CD14-positive monocyte (primary cell): ENCODE results near the gene ERFE. TPM values are rescaled to one million over a fixed set of nuclear protein-coding genes. Genes with fewer than 3 reads are reported as not detected.

Experiments
- DNase-seq, 3 donors: peaks; one replicate each; pipeline ENCODE4 v3.0.0-alpha.2; 2011 to 2022
- H2AFZ ChIP-seq: 2 replicates; pipeline ENCODE4 v1.6.0; 2012; ENCODE audit warnings: mild to moderate bottlenecking, low read depth, low read length, inconsistent platforms; ENCODE audit not compliant: insufficient read depth, poor library complexity, severe bottlenecking
- H3K27ac ChIP-seq, 2 donors: 1 replicate in 1 of 2; 2 replicates in 1 of 2; pipeline ENCODE4 v1.5.1; 2012 to 2013; ENCODE audit warnings: low read length in 2 of 2, control low read depth in 1 of 2, inconsistent platforms in 1 of 2, low read depth in 1 of 2, mild to moderate bottlenecking in 1 of 2
- H3K27me3 ChIP-seq, 2 donors: one replicate each; pipeline versions ENCODE4 v1.6.0 to v1.6.1; 2011 to 2013; ENCODE audit warnings: low read length in 2 of 2; ENCODE audit not compliant: control insufficient read depth in 2 of 2, insufficient read depth in 2 of 2
- H3K36me3 ChIP-seq, 2 donors: replicated peaks in 1 of 2; 1 replicate in 1 of 2; 2 replicates in 1 of 2; pipeline versions ENCODE4 v1.5.1 to v1.6.1; 2012 to 2013; ENCODE audit warnings: low read length in 2 of 2, control low read depth in 1 of 2, inconsistent platforms in 1 of 2, mild to moderate bottlenecking in 1 of 2; ENCODE audit not compliant: insufficient read depth in 2 of 2, control insufficient read depth in 1 of 2
- H3K4me1 ChIP-seq, 2 donors: 1 replicate in 1 of 2; 2 replicates in 1 of 2; pipeline versions ENCODE4 v1.5.1 to v1.6.1; 2012 to 2013; ENCODE audit warnings: low read length in 2 of 2, control low read depth in 1 of 2, inconsistent platforms in 1 of 2, mild to moderate bottlenecking in 1 of 2, moderate library complexity in 1 of 2; ENCODE audit not compliant: insufficient read depth in 2 of 2, control insufficient read depth in 1 of 2
- H3K4me2 ChIP-seq: replicated peaks from 2 replicates; pipeline ENCODE3; 2012; ENCODE audit warnings: low read length, moderate library complexity, mild to moderate bottlenecking; ENCODE audit not compliant: poor library complexity, severe bottlenecking; ENCODE audit errors: extremely low read depth
- H3K4me3 ChIP-seq, 3 experiments: fragments of 200-600 bp in 1 of 3; sonication (generic) in 1 of 3; replicated peaks in 1 of 3; 1 replicate in 2 of 3; 2 replicates in 1 of 3; pipeline ENCODE4 v1.5.1; 2011 to 2013; ENCODE audit warnings: low read length in 3 of 3, mild to moderate bottlenecking in 3 of 3, control low read depth in 2 of 3, low read depth in 2 of 3, inconsistent platforms in 1 of 3, moderate library complexity in 1 of 3
- H3K79me2 ChIP-seq: 2 replicates; pipeline ENCODE4 v1.6.0; 2012; ENCODE audit warnings: mild to moderate bottlenecking, control low read depth, inconsistent platforms, low read length, moderate library complexity; ENCODE audit not compliant: insufficient read depth
- H3K9ac ChIP-seq: 2 replicates; pipeline ENCODE4 v1.6.0; 2017; ENCODE audit warnings: low read length, mild to moderate bottlenecking; ENCODE audit not compliant: insufficient read depth, poor library complexity, severe bottlenecking
- H3K9me3 ChIP-seq, 2 donors: replicated peaks in 1 of 2; 1 replicate in 1 of 2; 2 replicates in 1 of 2; pipeline versions ENCODE4 v1.5.1 to v1.6.1; 2012 to 2013; ENCODE audit warnings: low read length in 2 of 2, control low read depth in 1 of 2; ENCODE audit not compliant: control insufficient read depth in 1 of 2, insufficient read depth in 1 of 2
- H4K20me1 ChIP-seq: 2 replicates; pipeline ENCODE4 v1.6.0; 2012; ENCODE audit warnings: mild to moderate bottlenecking, low read length, control low read depth, moderate library complexity; ENCODE audit not compliant: insufficient read depth
- H3K27ac Mint-ChIP-seq, 7 donors: one replicate each; pipeline ENCODE4 v1.8.0; 2020; ENCODE audit warnings: mild to moderate bottlenecking in 7 of 7, mixed read lengths in 7 of 7, moderate library complexity in 6 of 7, inconsistent platforms in 2 of 7
- H3K27me3 Mint-ChIP-seq, 3 donors: one replicate each; pipeline ENCODE4 v1.8.0; 2021 to 2022; ENCODE audit warnings: low read depth in 3 of 3, mild to moderate bottlenecking in 3 of 3, mixed read lengths in 3 of 3, moderate library complexity in 3 of 3, inconsistent platforms in 1 of 3
- H3K36me3 Mint-ChIP-seq, 2 donors: one replicate each; pipeline ENCODE4 v1.8.0; 2020; ENCODE audit warnings: mixed read lengths in 2 of 2, inconsistent platforms in 1 of 2, mild to moderate bottlenecking in 1 of 2
- H3K4me1 Mint-ChIP-seq: one replicate; pipeline ENCODE4 v1.8.0; 2020; ENCODE audit warnings: mild to moderate bottlenecking, mixed read lengths
- H3K4me3 Mint-ChIP-seq, 2 donors: one replicate each; pipeline ENCODE4 v1.8.0; 2020; ENCODE audit warnings: mild to moderate bottlenecking in 2 of 2, mixed read lengths in 2 of 2, moderate library complexity in 1 of 2
- H3K9me3 Mint-ChIP-seq, 7 donors: one replicate each; pipeline ENCODE4 v1.8.0; 2020 to 2022; ENCODE audit warnings: mixed read lengths in 7 of 7, mild to moderate bottlenecking in 6 of 7, moderate library complexity in 6 of 7, inconsistent platforms in 2 of 7
- CTCF ChIP-seq: fragments of 200-600 bp; IDR thresholded peaks from one replicate; pipeline ENCODE4 v1.8.0; 2022; ENCODE audit warnings: antibody characterized with exemption, mild to moderate bottlenecking
- WGBS: methylation state at CpG from one replicate; pipeline ENCODE4 v1.1.5; 2013; ENCODE audit warnings: missing lambda C conversion rate; ENCODE audit not compliant: insufficient coverage; 5-methylcytosine and 5-hydroxymethylcytosine counted together
- intact Hi-C, 2 donors: fragments of 100-400 bp; cut with micrococcal nuclease; formaldehyde crosslinking; loops; one replicate each; pipeline versions ENCODE4 v1.15.0 to v1.15.1; 2023
- polyA plus RNA-seq, 3 donors: library from polyadenylated mRNA; depleted of rRNA in 1 of 3; unstranded in 2 of 3; stranded (reverse) in 1 of 3; fragments of 300-500 nt in 2 of 3; fragments of >200 nt in 1 of 3; fragmentation: Illumina TruSeq in 2 of 3; gene quantifications; 1 replicate in 2 of 3; 2 replicates in 1 of 3; pipeline ENCODE4 v1.2.3, GENCODE V29; 2012 to 2021

The ERFE gene
- polyA plus RNA-seq, 3 donors = not detected

DNA sequence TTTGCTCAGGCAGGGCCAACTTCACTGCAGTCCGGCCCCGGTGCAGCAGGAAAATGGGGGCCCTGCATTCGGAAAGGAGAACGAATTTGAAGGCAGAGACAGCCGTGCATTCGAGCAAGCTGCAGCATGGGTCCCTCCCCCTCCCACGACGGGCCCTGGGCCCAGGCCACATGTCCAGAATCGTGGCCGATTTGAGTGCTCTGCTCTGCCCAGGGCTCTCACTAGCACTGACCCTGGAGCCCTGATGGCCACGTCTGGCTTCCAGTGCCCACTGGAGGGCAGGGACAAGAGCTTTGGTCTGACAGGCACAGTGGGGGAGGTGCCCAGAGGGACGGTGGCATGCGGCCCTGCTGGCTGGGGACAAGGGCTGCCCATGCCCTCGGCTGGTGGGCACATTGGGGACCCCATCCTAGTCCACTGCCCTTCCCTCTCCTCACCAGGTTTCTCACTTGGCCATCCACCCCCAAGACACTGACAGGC lies 34.7 kb upstream of the ERFE start:
- Histone ChIP-seq H3K4me3 (no peak overlapping the region), H3K4me2 (no peak overlapping the region), H3K9me3 (no peaks in the 10 kb centered on the region), H3K79me2 (no peaks in the 10 kb centered on the region), H3K36me3 (no peaks in the 10 kb centered on the region), H2AFZ (no peak overlapping the region), H3K9ac (no peak overlapping the region), H4K20me1 (no peaks in the 10 kb centered on the region), H3K27ac (no peak overlapping the region), H3K27me3 (peaks cover 0 to 3% of the 10 kb centered on the region in 2 donors), H3K4me1 (peaks cover 0 to 3% of the 10 kb centered on the region in 2 donors)
- Mint-ChIP-seq H3K27me3 (peaks cover 1 to 6% (median 5%) of the 10 kb centered on the region in 3 donors), H3K36me3 (no peaks in the 10 kb centered on the region), H3K27ac (no peak overlapping the region), H3K9me3 (peaks cover 0 to 4% (median 0%) of the 10 kb centered on the region in 7 donors), H3K4me3 (no peak overlapping the region), H3K4me1 (no peaks in the 10 kb centered on the region)
- no peak for TF ChIP-seq CTCF
- intact Hi-C loops = no loop called here
- DNase-seq = no peak
- 93% methylated on average over 11 of the region's 14 CpGs for WGBS

- DNase-seq = no peak
- over 99% methylated on average over 16 of the region's 19 CpGs for WGBS
- no peak overlapping the region for H2AFZ ChIP-seq
- peaks cover 1 to 4% (median 2%) of the 10 kb centered on the region in 3 donors for H3K27me3 Mint-ChIP-seq
- H3K27me3 ChIP-seq = peaks cover 0 to 3% of the 10 kb centered on the region in 2 donors
- no peaks in the 10 kb centered on the region for H3K36me3 Mint-ChIP-seq
- H3K9ac ChIP-seq = no peak overlapping the region
- intact Hi-C loops = no loop called here
- H3K4me1 ChIP-seq = peaks cover 0 to 3% of the 10 kb centered on the region in 2 donors
- no peak overlapping the region for H3K27ac Mint-ChIP-seq
- no peaks in the 10 kb centered on the region for H3K36me3 ChIP-seq
- H3K4me3 Mint-ChIP-seq = no peak overlapping the region
- no peak overlapping the region for H3K27ac ChIP-seq
- H3K4me3 ChIP-seq = no peak overlapping the region
- no peak overlapping the region for H3K4me2 ChIP-seq
- H3K9me3 Mint-ChIP-seq = peaks cover 0 to 4% (median 0%) of the 10 kb centered on the region in 7 donors
- no peaks in the 10 kb centered on the region for H3K79me2 ChIP-seq
- no peaks in the 10 kb centered on the region for H3K9me3 ChIP-seq
- no peaks in the 10 kb centered on the region for H4K20me1 ChIP-seq
- H3K4me1 Mint-ChIP-seq = no peaks in the 10 kb centered on the region
- no peak for TF ChIP-seq CTCF
These were observed 34.2 kb upstream of the ERFE start for GRCh38 chr2:238124488-238125126.
